ENCODE measurements around the gene LILRA6.
"Not testable (repeated sequence)": the region's sequence is repeated elsewhere in the genome, so short reads cannot be mapped to it uniquely, and the experiment has no call there.

LILRA6 gene

GRCh38 chr19:54242646-54243045, at the start of gene LILRA6:
Gene LILRA6, minus strand, starts transcription at chr19:54242790.
- DNase-seq (ENCODE audit: low read depth), result not testable (repeated sequence)

- not testable (repeated sequence) for DNase-seq (ENCODE audit: low read depth)
Measured at GRCh38 chr19:54289160-54289559, 46.6 kb upstream of the LILRA6 start.

- DNase-seq (ENCODE audit: low read depth), result no peak
Measured at GRCh38 chr19:54287456-54287855, 44.9 kb upstream of the LILRA6 start.

- not testable (repeated sequence) for DNase-seq (ENCODE audit: low read depth)
Measured at GRCh38 chr19:54286283-54286682, 43.7 kb upstream of the LILRA6 start.

- not testable (repeated sequence) for DNase-seq (ENCODE audit: low read depth)
Measured at GRCh38 chr19:54285427-54286056, 43.0 kb upstream of the LILRA6 start.

- no peak for DNase-seq (ENCODE audit: low read depth)
Measured at GRCh38 chr19:54282686-54283470, 40.3 kb upstream of the LILRA6 start.

- not testable (repeated sequence) for DNase-seq (ENCODE audit: low read depth)
Measured at GRCh38 chr19:54281729-54282075, 39.1 kb upstream of the LILRA6 start.

- DNase-seq (ENCODE audit: low read depth), result no peak
Measured at GRCh38 chr19:54281007-54281728, 38.6 kb upstream of the LILRA6 start, which contains the start of gene LILRB2. Gene LILRB2, minus strand, starts transcription at chr19:54281110. Its CDS starts 614 bp downstream, at chr19:54280496.

GRCh38 chr19:54280441-54280840, 37.9 kb upstream of the LILRA6 start:
- DNase-seq (ENCODE audit: low read depth), result not testable (repeated sequence)

- not testable (repeated sequence) for DNase-seq (ENCODE audit: low read depth)
Measured at GRCh38 chr19:54280025-54280424, 37.4 kb upstream of the LILRA6 start.

- no peak for DNase-seq (ENCODE audit: low read depth)
Measured at GRCh38 chr19:54279406-54279962, 36.9 kb upstream of the LILRA6 start.

- not testable (repeated sequence) for DNase-seq (ENCODE audit: low read depth)
Measured at GRCh38 chr19:54278571-54279195, 36.1 kb upstream of the LILRA6 start.

GRCh38 chr19:54278056-54278455, 35.5 kb upstream of the LILRA6 start:
- DNase-seq (ENCODE audit: low read depth), result not testable (repeated sequence)

GRCh38 chr19:54277111-54277615, 34.6 kb upstream of the LILRA6 start:
- not testable (repeated sequence) for DNase-seq (ENCODE audit: low read depth)

GRCh38 chr19:54275951-54276350, 33.4 kb upstream of the LILRA6 start:
- DNase-seq (ENCODE audit: low read depth), result no peak

- not testable (repeated sequence) for DNase-seq (ENCODE audit: low read depth)
Measured at GRCh38 chr19:54274516-54274915, 31.9 kb upstream of the LILRA6 start.

- no peak for DNase-seq (ENCODE audit: low read depth)
Measured at GRCh38 chr19:54273821-54274220, 31.2 kb upstream of the LILRA6 start.

- DNase-seq (ENCODE audit: low read depth), result not testable (repeated sequence)
Measured at GRCh38 chr19:54272181-54272580, 29.6 kb upstream of the LILRA6 start.

- DNase-seq (ENCODE audit: low read depth), result not testable (repeated sequence)
Measured at GRCh38 chr19:54271587-54271986, 29.0 kb upstream of the LILRA6 start.

- no peak for DNase-seq (ENCODE audit: low read depth)
Measured at GRCh38 chr19:54271106-54271505, 28.5 kb upstream of the LILRA6 start.

GRCh38 chr19:54268936-54269335, 26.3 kb upstream of the LILRA6 start:
- no peak for DNase-seq (ENCODE audit: low read depth)

- peak; percentile 11 for DNase-seq (ENCODE audit: low read depth)
Measured at GRCh38 chr19:54266133-54266532, 23.5 kb upstream of the LILRA6 start.
